GM18517 (cell line): ENCODE data around the gene ETV6.

Source experiments
- ATAC-seq: cut with Tn5 transposase; IDR thresholded peaks from one replicate; pipeline ENCODE4 v1.9.1; 2021; ENCODE audit warnings: mild to moderate bottlenecking, moderate library complexity; ENCODE audit not compliant: unreplicated experiment

The ETV6 gene

GRCh38 chr12:11795192-11795912, 145.9 kb downstream of the ETV6 start:
- no peak for ATAC-seq

GRCh38 chr12:11795913-11796459, 146.5 kb downstream of the ETV6 start:
- no peak for ATAC-seq

- no peak for ATAC-seq
These were observed 147.9 kb downstream of the ETV6 start for GRCh38 chr12:11797317-11797913.

GRCh38 chr12:11798006-11798708, 148.7 kb downstream of the ETV6 start:
- no peak for ATAC-seq

GRCh38 chr12:11798856-11799501, 149.5 kb downstream of the ETV6 start:
- ATAC-seq = no peak

- no peak for ATAC-seq
These were observed 150.0 kb downstream of the ETV6 start for GRCh38 chr12:11799502-11799873.

GRCh38 chr12:11801643-11802042, 152.2 kb downstream of the ETV6 start:
- no peak for ATAC-seq

GRCh38 chr12:11804130-11804529, 154.7 kb downstream of the ETV6 start:
- ATAC-seq = no peak

GRCh38 chr12:11805043-11805442, 155.6 kb downstream of the ETV6 start:
- ATAC-seq = no peak

GRCh38 chr12:11805680-11806079, 156.2 kb downstream of the ETV6 start:
- ATAC-seq = no peak

- ATAC-seq = no peak
These were observed 158.0 kb downstream of the ETV6 start for GRCh38 chr12:11807458-11807857.

- ATAC-seq = no peak
These were observed 159.5 kb downstream of the ETV6 start for GRCh38 chr12:11808931-11809330.

GRCh38 chr12:11810206-11810545, 160.7 kb downstream of the ETV6 start:
- ATAC-seq = no peak

- ATAC-seq = no peak
These were observed 161.5 kb downstream of the ETV6 start for GRCh38 chr12:11811008-11811407.

GRCh38 chr12:11812241-11812585, 162.7 kb downstream of the ETV6 start:
- ATAC-seq = no peak

- peak; percentile 78 for ATAC-seq
These were observed 163.3 kb downstream of the ETV6 start for GRCh38 chr12:11812586-11813437.

- no peak for ATAC-seq
These were observed 164.0 kb downstream of the ETV6 start for GRCh38 chr12:11813438-11813813.

GRCh38 chr12:11814374-11814773, 164.9 kb downstream of the ETV6 start:
- no peak for ATAC-seq

GRCh38 chr12:11815397-11815796, 165.9 kb downstream of the ETV6 start:
- ATAC-seq = no peak

GRCh38 chr12:11819643-11820042, 170.2 kb downstream of the ETV6 start:
- no peak for ATAC-seq

GRCh38 chr12:11820476-11820875, 171.0 kb downstream of the ETV6 start:
- no peak for ATAC-seq
